ENCODE measurements around the gene MRPL23. TPM values are rescaled to one million over a fixed set of nuclear protein-coding genes. Genes with fewer than 3 reads are reported as not detected.

MRPL23 gene
- total RNA-seq, 1 experiment from 2014 or later: 83.8 TPM

GRCh38 chr11:1933416-1934334, 13.5 kb upstream of the MRPL23 start:
- no peaks in the 10 kb centered on the region for H3K27me3 ChIP-seq (replicated peaks; ENCODE audit: insufficient read depth, low read depth, low read length, poor library complexity)
- DNase-seq (ENCODE audit: low spot score): no peak
- no peaks in the 10 kb centered on the region for H3K36me3 ChIP-seq (ENCODE audit: insufficient read depth, low read length, poor library complexity, severe bottlenecking)
- BruUV-seq (replicated peaks): no TSS peak
- H3K4me1 ChIP-seq (ENCODE audit: insufficient read depth, low read length, poor library complexity, severe bottlenecking): no peaks in the 10 kb centered on the region
- TF ChIP-seq CTCF (conservative IDR thresholded peaks at IDR 0.05; ENCODE audit: low read depth, low read length) (no peak), EZH2 (IDR thresholded peaks at IDR 0.05; ENCODE audit: borderline replicate concordance, low read depth, low read length, poor library complexity, severe bottlenecking) (no peak)
- ChIA-PET CTCF (no interaction called here), POLR2A (ENCODE audit: low non-redundant PET) (no interaction called here)
- H3K27ac ChIP-seq (ENCODE audit: low read depth, low read length, poor library complexity, severe bottlenecking): no peak overlapping the region
- no peak overlapping the region for H3K4me3 ChIP-seq (ENCODE audit: low read depth, low read length, poor library complexity, severe bottlenecking)
- intact Hi-C loops (cut with micrococcal nuclease; ENCODE audit: unreplicated experiment): no loop called here
- H3K9me3 ChIP-seq (ENCODE audit: low read depth, low read length, poor library complexity, severe bottlenecking): no peaks in the 10 kb centered on the region

- POLR2A ChIA-PET (ENCODE audit: low non-redundant PET): no interaction called here
- DNase-seq (ENCODE audit: low spot score): no peak
- intact Hi-C loops (cut with micrococcal nuclease; ENCODE audit: unreplicated experiment): no loop called here
Measured at GRCh38 chr11:1934335-1935155, 12.6 kb upstream of the MRPL23 start.

More at GRCh38 chr11:1934335-1935155, 12.6 kb upstream of the MRPL23 start:
- Histone ChIP-seq H3K4me3 (ENCODE audit: low read depth, low read length, poor library complexity, severe bottlenecking) (no peak overlapping the region), H3K36me3 (ENCODE audit: insufficient read depth, low read length, poor library complexity, severe bottlenecking) (no peaks in the 10 kb centered on the region), H3K27ac (ENCODE audit: low read depth, low read length, poor library complexity, severe bottlenecking) (no peak overlapping the region), H3K4me1 (ENCODE audit: insufficient read depth, low read length, poor library complexity, severe bottlenecking) (no peaks in the 10 kb centered on the region), H3K27me3 (replicated peaks; ENCODE audit: insufficient read depth, low read depth, low read length, poor library complexity) (no peaks in the 10 kb centered on the region), H3K9me3 (ENCODE audit: low read depth, low read length, poor library complexity, severe bottlenecking) (no peaks in the 10 kb centered on the region)
- CTCF ChIA-PET: no interaction called here
- no TSS peak for BruUV-seq (replicated peaks)
- no peak for TF ChIP-seq EZH2 (IDR thresholded peaks at IDR 0.05; ENCODE audit: borderline replicate concordance, low read depth, low read length, poor library complexity, severe bottlenecking)
- TF ChIP-seq CTCF (conservative IDR thresholded peaks at IDR 0.05; ENCODE audit: low read depth, low read length): no peak
